ENCODE results near the gene ALKBH8.
"Not testable (repeated sequence)": the region's sequence is repeated elsewhere in the genome, so short reads cannot be mapped to it uniquely, and the experiment has no call there.

Gene ALKBH8, protein sequence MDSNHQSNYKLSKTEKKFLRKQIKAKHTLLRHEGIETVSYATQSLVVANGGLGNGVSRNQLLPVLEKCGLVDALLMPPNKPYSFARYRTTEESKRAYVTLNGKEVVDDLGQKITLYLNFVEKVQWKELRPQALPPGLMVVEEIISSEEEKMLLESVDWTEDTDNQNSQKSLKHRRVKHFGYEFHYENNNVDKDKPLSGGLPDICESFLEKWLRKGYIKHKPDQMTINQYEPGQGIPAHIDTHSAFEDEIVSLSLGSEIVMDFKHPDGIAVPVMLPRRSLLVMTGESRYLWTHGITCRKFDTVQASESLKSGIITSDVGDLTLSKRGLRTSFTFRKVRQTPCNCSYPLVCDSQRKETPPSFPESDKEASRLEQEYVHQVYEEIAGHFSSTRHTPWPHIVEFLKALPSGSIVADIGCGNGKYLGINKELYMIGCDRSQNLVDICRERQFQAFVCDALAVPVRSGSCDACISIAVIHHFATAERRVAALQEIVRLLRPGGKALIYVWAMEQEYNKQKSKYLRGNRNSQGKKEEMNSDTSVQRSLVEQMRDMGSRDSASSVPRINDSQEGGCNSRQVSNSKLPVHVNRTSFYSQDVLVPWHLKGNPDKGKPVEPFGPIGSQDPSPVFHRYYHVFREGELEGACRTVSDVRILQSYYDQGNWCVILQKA

DNA sequence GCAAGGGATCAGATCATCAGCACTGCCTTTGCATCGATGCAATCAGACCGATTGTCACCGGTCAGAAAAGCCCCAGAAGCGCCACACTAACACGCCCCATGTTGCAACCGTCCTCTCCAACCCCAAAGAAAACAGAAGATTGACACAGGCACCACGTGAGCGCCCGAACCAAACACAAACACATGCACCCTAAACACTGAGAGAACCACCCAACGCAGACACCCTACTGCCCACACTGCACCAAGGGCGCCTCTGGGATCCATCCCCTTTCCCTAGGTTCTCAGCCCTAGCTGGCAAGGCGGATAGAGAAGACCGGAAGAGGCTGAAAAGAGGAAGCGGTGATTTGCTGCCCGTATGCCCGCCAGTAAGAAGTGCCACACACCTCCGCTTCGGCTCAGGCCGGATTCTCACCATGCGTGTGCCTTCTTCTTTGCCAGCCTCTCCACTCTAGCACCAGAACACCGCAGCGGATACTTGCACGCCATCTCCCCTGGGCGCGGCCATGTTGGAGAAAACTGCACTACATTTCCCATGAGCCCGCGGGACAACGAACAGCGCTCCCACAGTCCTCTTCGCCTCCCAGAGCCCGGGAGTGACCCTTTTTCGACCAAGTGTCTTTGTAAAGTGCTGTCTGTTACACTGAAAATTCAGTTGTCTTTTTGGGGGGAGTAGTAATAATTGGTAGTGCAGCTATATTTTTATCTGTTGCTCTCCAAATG lies at the start of gene ALKBH8:
Gene ALKBH8, minus strand, starts transcription at position 517 of the 719 bp plus-strand sequence. CDS start 4,842 bp downstream, outside the sequence.
- DNase-seq = peak; percentile 63

DNA sequence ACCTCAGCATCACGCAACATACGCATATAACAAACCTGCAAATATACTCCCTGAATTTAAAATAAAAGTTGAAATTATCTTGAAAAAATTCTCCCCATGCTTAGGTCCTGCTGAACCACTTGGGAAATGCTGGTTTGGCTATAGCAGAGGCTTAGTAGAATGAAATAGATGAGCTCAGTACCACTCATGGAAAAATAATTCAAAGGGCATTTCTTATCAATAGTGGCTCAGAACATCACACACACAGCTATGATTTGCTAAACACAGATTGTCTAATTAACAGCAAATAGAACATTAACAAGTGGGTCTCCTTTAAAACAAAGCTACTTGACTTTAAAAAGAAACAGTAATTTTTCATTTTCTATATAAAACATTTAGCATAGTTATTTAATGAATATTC lies 46.9 kb upstream of the ALKBH8 start:
- no peak for DNase-seq

DNA sequence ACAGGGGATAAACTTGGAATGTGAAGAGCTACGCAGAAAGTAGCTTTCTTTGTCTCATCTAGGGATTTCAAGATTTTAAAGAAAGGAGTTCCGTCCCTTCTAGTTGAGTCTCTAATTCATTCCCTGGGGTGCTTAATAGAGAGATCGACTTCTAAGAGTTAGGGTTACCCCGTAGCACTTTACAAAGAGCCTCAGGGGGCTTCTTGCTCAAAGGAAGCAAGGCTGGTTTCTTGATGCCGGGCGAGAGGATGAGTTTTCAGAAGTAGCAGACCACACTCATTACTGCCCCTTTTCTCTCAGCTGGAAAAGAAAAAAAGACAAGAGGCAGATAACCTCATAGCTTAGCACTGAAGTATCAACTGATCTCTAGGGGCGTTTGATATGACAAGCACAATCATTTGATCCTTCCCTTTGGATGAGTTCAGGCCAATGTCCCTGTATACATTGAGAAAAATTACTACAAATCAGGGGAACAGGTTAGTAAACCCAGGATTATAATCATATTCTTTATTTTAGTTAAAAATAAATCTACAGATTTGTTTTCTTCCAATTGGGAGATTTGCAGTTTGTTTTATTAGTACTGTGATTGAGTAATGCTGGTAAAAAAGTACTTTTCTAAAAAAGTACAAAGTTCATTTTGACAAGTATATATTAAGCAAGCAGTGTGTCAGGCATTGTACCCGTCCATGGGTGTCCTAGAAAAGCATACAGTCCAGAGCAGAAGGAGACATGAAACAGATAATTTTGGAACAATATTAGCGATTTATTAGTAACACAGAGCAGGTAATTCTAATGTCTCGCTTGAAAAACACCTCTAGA lies 44.1 kb upstream of the ALKBH8 start:
- DNase-seq = no peak

DNA sequence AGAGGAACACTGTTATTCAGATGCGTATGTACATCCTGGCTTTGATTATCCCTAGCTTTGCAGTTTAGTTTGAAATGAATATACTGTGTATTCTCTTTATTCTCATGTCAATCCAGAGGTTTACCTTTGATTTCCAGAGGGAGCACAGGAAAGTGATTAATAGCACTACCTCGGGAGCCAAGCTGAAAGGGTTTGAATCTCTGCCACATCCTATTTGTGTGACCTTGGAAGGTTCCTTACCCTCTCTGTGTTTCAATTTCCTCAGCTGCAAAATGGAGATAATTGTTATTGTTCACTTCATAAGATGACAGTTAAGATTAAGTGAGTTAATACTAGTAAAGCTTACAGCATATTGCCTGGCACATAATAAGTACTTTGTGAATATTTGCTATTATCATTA lies 43.3 kb upstream of the ALKBH8 start:
- no peak for DNase-seq

DNA sequence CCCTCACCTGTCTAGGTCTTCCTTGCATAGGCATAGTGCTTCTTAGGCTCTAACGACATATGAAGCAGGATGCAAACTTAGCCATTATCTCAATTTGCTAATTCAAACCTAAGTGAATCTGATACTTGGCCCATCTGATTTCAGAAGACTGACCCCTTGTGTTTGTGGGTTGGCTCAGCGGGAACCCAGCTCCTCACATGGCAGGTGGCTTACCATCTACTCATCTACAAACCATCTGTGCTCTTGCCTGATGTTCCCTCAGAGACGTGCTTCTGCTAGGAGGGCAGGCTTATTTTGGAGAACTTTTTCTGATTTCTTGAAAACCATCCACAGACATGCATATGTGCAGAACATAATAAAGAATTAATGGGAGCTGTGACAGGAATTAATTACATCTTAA lies 40.6 kb upstream of the ALKBH8 start:
- no peak for DNase-seq

DNA sequence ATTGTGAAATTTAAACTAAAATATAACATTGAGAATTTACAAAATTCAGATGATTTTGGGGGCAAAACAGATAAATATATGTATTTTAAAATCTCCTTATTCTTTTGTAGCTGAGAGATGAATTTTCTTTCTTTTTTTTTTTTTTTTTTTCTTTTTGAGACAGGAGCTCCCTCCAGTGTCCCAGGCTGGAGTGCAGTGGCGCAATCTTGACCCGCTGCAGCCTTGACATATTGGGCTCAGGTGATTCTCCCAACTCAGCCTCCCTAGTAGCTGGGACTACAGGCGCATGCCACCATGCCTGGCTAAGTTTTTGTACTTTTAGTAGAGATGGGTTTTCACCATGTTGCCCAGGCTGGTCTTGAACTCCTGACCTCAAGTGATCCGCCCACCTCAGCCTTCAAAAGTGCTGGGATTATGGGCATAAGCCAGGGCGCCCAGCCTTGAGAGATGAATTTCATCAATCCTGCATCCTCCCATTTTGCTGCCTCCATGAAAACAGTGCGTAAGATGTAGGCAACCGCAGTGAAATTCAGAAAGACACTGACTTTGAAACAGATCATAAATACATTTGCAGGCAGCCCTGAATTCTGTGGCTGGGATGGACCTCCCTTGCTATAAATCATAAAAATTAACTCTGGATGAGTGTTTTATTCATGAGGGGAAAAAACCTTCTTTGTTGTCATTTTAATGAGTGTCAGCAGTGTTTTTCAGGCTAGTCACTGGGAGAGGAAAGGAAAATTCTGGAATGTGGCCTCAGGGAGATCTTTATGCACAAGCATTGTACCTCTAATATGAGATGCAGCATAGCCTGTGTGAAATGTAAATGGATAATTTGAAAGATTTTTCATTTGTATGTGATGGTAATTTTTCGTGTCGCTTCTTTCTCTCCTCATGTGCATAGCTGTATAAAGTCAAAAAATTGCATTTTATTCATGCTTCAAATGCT lies 39.8 kb upstream of the ALKBH8 start:
- DNase-seq = no peak

DNA sequence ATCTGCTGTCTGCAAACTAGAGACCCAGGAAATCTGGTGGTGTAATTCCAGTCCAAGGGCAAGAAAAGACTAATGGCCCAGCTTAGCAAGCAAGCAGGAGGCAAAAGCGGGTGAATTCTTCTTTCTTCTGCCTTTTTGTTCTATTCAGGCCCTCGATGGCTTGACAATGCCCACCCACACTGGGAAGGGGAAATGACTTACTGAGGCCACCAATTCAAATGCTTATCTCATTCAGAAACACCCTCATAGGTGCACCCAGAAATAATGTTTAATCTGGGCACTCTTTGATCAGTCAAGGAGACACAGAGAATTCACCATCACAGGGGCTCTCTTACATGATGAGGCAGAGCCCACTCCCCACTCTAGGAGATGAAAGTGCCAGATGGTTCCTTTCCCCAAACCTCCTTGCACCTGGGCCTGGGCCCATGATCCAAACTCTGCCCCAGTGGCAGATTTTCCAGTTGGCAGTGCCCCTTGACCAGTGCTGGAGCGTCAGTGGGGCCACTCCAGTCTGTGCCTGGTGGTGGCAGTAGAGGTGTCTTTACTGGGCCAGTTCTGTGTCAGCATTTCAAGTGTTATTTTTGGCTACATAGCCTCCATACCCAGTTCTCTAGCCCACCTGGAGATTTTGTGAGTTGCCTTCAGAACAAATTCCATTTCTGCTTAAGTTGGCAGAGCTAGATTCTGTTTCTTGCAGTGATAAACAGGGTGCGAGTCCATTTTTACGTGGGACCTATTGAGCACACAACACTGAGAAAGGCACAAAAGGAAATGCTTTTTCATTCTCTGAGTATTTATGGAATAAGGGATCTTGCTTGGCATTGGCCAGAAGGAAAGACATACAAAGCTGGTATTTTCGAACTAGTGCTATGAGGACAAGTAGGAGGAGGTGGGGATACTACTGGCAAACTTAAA lies 32.9 kb upstream of the ALKBH8 start:
- DNase-seq = peak; percentile 1

DNA sequence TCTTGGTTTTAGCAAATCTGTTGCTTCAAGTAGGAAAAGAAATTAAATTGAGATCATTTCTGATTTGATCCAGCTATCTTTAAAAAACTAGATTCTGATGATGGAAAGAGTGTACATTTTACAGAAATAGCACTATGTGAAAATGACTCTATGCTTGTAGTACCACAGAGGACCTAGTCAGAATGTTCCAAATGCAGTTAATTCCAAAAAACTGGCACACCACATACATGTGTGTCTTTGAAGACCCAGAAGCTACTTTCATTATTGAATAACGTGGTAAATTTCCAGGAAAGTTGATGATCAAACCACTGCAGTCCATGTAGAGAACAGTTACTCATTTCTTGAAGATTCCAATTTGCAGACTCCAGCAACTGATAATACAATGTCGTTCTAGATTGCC lies 29.2 kb upstream of the ALKBH8 start:
- no peak for DNase-seq

DNA sequence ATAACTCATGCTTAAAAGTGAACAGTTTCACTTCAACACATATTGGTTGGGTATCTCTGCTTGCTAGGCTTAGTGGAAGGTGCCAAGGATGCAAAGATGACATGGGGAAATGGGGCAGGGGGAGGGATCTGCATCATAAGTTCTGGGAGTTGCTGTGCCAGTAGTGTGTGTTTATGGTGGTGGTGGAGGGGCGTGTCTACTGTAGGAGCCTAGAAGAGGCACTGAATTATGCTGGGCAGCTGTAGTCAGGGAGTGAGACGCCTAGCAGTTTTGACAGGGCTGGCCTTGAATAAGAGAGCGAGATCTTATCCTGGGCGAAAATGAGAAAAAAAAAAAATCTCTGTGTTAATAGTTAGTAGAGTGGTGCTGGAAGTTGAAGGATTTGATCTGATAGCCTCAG lies 28.4 kb upstream of the ALKBH8 start:
- no peak for DNase-seq

DNA sequence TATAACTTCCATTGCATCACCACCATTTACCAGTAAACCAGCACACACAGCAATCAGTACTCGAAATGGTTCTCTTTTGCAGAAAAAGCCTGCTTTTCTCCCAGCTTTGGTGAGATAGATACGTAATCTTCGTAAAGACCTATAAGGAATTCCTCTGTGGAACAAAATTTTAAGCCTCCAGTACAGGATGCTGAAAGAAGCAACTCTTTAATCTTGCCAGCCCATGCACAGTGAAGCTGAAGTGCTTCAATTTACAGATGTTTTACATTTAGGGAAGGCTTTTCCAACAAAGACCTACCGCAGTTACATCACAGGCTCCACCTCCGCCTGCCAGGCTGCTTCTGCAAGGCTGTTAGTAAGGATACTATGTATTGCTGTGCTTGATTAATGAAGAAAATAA lies 27.3 kb upstream of the ALKBH8 start:
- no peak for DNase-seq

DNA sequence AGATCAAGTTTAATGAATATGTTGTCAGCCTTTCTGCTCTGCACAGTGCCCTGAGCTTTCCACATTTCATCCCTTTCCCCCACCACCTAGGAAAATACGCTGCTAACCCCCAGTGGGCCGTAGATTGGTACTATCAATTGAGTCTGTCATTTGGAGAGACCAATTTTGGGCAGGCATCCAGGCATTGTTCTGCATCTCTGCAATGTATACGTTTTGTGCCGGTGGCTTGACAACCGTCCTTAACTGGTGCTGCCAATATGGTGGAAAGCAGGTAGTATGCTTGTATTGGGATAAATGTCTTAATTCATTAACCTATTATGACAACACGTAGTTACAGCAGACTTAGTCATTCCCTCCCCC lies 26.7 kb upstream of the ALKBH8 start:
- DNase-seq = no peak

DNA sequence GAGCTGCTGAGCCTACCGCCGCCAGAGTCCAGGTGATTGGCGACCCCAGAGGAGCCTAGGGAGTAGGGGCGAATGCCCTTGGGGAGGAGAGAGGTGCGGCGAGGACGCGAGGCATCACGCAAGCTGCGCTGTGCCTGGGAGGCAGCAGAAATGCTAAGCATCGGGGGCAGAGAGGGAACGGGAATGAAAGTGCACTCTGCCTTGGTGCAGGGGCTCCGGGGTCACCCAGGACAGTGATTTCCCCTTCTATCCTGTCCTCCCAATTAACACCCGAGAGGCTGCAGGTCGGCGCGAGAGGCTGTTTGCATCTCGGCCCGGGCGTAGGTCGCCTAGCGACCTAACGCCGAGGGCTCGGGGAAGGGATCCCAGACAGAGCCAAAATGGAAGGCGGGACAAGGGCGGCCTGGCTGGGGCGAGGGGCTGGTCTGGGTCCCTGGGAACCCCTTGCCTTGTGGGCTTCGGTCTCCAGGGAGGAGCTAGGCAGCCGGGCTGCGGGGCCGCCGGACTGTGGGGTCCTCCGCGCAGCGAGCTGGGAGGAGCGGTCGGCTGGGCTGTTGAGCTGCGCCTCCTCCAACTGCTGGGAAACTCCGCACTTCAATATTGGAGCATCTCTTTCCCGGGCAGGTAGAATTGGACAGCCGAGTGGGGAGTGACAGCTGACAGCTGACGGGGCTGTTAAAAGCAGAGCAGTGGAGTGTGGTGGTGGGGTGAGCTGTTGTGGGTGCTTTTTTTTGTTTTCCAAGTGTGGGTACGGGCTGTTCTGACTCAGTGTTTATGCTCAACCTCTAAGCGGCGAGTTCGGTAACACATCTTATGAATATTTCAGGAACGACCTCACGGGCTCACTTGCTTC lies 26.1 kb upstream of the ALKBH8 start:
- no peak for DNase-seq

DNA sequence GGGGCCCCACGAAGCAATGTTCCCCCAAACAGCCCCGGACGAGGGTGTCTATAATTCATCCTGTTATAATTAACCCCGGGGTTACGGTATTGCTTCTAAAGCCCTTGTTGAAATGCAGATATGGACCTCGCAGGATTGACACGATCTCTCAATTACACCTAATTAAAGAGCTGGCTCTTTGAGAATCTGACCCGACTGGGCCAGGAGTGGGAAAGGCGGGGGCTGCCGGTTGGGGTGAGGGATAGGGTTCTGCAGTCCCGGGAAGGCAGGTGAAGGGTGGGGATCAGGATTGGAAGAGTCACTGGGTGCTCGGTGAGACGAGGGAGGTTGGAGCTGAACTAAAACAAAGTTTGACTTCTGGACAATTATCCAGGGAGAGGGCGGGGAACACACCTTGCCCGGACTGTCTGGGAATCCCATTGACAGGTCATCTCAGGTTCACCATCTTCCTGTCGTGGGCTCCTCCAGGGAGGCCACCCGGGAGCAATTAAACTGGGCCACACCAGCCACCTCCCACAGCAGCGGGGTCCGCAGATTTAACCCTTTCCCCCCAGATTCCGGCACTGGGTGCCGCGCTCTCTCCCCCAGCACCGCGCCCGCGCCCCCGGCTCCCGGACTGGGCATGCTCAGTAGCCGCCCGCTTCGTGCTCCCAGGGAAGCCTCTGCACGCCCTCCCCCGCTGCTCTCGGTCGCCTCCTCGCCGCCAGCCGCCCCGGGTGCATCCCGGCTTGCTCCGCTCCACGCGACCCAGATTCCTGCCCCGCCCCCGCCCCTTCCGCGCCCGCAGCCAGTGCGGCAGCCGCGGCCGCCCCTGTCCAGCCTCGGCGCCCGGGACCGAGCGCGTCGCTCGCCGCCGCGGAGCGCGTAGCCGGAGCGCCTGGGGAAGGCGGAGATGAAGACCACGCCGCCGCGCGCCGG lies 25.2 kb upstream of the ALKBH8 start, which contains the start of gene ELMOD1:
Gene ELMOD1, plus strand, starts transcription at position 688 of the 918 bp plus-strand sequence. CDS start 27,043 bp downstream, outside the sequence.
- no peak for DNase-seq

DNA sequence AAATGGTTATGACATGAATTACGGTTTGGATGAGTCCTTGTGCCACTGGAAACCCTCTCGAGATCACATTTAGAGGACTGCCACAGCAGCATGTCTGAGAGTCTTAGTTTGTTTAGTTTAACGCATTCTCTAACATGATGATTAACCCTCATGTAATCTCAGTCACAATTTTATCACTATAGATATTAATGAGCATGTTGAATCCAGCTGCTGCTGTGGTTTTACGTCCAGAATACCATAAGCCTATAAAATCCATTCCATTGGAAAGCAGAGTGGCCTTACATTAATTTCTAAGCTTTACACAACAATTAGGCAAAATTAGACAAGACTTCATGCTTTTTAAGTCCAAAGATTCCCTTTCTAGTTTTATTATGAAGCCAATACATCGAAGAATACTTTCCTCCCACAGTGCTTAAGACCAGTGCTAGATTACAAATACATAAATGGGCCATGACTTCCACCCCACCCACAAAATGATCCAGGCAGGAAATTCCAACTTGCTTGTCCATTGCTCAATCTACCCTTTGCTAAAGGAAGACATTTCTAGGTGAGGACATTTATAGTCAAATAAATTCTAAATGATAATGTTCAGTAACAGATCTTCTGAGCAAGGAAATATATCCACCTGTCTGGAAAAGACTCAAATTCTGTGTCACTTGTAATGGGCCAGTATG lies 21.9 kb upstream of the ALKBH8 start:
- DNase-seq = no peak

DNA sequence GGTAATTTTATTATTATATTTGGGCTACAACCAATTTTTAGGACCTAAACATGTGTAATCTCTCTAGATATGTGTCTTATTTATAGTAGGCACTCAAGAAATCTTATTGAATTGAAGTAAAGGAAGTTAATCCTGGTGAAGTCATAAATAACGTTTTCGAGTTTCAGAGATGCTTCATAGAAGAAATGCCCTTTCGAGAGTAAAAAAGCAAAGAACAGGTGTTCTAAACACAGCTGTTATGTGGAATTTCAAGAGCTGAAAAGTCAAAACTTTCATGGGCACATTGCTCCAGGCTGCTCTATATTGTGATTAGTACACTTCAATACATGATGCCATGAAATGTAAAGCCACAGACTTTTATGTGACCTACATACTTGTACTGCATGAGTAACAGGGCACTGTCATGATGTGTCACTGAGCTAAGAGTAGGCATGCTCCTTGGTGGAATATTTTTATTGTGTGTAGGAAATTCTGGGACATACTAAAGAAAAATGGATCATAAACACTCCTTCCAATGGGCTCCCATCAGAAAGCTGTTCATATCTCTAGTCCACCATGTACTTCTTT lies 18.2 kb upstream of the ALKBH8 start:
- no peak for DNase-seq

DNA sequence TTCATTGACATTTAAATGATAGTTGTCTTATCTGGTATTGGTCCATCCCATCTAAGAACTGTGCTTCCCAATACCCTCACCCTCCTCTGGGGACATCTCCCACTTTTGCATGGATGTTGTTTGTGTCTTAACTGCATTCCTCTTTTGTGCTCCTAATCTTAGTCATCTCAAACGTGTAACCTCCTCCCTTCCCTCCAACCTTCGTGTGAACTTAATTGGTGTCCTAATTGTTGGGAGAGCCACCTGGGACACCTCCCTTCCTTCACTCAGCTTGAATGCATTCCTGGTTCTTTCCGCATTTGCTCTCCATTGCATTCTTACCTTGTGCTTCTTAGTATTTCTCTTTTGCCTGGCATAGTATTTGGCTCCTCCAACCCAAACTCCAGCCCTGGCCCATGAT lies 15.6 kb upstream of the ALKBH8 start:
- no peak for DNase-seq

DNA sequence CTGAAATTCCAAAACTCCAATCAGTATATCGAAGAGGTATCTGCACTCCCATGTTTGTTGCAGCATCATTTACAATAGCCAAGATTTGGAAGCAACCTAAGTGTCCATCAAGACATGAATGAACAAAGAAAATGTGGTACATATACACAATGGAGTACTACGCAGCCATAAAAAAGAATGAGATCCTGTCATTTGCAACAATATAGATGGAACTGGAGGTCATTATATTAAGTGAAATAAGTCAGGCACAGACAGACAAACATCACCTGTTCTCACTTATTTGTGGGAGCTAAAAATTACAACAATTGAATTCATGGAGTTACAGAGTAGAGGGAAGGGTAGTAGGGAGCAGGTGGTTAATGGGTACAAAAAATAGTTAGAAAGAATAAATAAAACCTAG lies 13.6 kb upstream of the ALKBH8 start:
- not testable (repeated sequence) for DNase-seq

DNA sequence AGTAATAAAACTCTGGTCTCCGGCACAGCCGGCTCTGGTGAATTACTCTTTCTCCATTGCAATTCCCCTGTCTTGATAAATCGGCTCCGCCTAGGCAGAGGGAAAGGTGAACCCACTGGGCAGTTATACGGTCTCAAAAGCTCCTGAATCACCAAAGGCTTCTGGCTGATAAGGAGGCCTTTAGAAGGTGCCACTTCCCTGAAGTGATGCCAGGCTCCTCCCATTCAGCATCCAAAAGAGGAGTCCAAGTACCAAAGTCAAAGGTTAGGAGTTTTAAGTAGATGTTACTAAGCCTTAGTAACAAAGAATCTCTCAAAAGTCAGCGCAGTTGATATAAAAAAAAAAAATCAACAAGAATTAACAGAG lies 11.8 kb upstream of the ALKBH8 start:
- no peak for DNase-seq
